ENCODE measurements around the gene PCBP3.
A peak's percentile ranks its signal among the peaks of the same experiment; 100 is the strongest.

The PCBP3 gene

GRCh38 chr21:45979141-45979631 is 335.7 kb downstream of the PCBP3 start:
- no peak for TF ChIP-seq CTCF (IDR thresholded peaks at IDR 0.05; ENCODE audit: low read length, missing control alignments)
- no peak overlapping the region for H3K4me3 ChIP-seq (replicated peaks; ENCODE audit: low read depth, low read length)
- DNase-seq (ENCODE audit: low read depth) = no peak

- no peak for DNase-seq (ENCODE audit: low read depth)
- H3K4me3 ChIP-seq (replicated peaks; ENCODE audit: low read depth, low read length) = no peak overlapping the region
- TF ChIP-seq CTCF (IDR thresholded peaks at IDR 0.05; ENCODE audit: low read length, missing control alignments) = no peak
Observed at GRCh38 chr21:45979651-45980050, 336.1 kb downstream of the PCBP3 start.

GRCh38 chr21:45980271-45980670 is 336.7 kb downstream of the PCBP3 start:
- DNase-seq (ENCODE audit: low read depth) = no peak
- no peak overlapping the region for H3K4me3 ChIP-seq (replicated peaks; ENCODE audit: low read depth, low read length)
- no peak for TF ChIP-seq CTCF (IDR thresholded peaks at IDR 0.05; ENCODE audit: low read length, missing control alignments)

- DNase-seq (ENCODE audit: low read depth) = no peak
- peak overlapping the region; percentile 44 for H3K4me3 ChIP-seq (replicated peaks; ENCODE audit: low read depth, low read length)
- no peak for TF ChIP-seq CTCF (IDR thresholded peaks at IDR 0.05; ENCODE audit: low read length, missing control alignments)
Observed at GRCh38 chr21:45980697-45981096, 337.2 kb downstream of the PCBP3 start.

GRCh38 chr21:45981151-45982091 is 337.9 kb downstream of the PCBP3 start, which contains the start of gene COL6A1:
Gene COL6A1 (plus strand): TSS chr21:45981770. CDS start chr21:45981851, 81 bp downstream.
- H3K4me3 ChIP-seq (replicated peaks; ENCODE audit: low read depth, low read length) = peak within 1 kb of the TSS; percentile 91
- peak; percentile 93 for DNase-seq (ENCODE audit: low read depth)
- no peak for TF ChIP-seq CTCF (IDR thresholded peaks at IDR 0.05; ENCODE audit: low read length, missing control alignments)

GRCh38 chr21:45982092-45982757 is 338.7 kb downstream of the PCBP3 start:
- TF ChIP-seq CTCF (IDR thresholded peaks at IDR 0.05; ENCODE audit: low read length, missing control alignments) = no peak
- DNase-seq (ENCODE audit: low read depth) = no peak
- peak overlapping the region; percentile 91 for H3K4me3 ChIP-seq (replicated peaks; ENCODE audit: low read depth, low read length)
